ENCODE measurements around the gene NEURL2.

DNA sequence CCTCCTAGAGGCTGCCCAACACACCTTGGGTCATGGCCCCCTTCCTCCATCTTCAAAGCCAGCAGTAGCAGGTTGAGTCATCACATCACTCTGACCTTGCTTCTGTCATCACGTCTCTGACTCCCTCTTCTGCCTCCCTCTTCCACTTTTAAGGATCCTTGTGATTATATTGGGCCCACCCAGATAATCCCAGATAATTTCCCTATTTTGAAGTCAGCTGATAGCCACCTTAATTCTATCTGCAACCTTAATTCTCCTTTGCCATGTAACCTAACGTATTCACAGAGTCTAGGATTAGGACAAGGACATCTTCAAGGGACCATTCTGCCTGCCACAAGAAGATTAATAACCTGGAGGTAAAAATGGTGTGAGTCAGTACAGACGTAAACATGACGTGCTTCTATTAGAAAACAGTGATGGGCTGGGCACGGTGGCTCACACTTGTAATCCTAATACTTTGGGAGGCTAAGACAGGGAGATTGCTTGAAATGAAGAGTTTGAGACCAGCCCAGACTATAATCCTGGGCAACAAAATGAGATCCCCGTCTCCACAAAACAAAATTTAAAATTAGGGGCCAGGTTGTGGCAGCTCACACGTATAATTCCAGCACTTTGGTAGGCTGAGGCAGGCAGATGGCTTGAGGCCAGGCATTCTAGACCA is 30.3 kb downstream of the NEURL2 start:
- TF ChIP-seq, protein P1, sequence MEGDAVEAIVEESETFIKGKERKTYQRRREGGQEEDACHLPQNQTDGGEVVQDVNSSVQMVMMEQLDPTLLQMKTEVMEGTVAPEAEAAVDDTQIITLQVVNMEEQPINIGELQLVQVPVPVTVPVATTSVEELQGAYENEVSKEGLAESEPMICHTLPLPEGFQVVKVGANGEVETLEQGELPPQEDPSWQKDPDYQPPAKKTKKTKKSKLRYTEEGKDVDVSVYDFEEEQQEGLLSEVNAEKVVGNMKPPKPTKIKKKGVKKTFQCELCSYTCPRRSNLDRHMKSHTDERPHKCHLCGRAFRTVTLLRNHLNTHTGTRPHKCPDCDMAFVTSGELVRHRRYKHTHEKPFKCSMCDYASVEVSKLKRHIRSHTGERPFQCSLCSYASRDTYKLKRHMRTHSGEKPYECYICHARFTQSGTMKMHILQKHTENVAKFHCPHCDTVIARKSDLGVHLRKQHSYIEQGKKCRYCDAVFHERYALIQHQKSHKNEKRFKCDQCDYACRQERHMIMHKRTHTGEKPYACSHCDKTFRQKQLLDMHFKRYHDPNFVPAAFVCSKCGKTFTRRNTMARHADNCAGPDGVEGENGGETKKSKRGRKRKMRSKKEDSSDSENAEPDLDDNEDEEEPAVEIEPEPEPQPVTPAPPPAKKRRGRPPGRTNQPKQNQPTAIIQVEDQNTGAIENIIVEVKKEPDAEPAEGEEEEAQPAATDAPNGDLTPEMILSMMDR (IDR thresholded peaks at IDR 0.05; ENCODE audit: low read length), result no peak
- no peak for TF ChIP-seq EZH2 (optimal IDR thresholded peaks at IDR 0.05; ENCODE audit: low read depth, low read length)
